IPS-15b (cell line): Measurements from ENCODE around the gene TNS3.

ENCODE experiments used
- H3K27me3 ChIP-seq: one replicate; pipeline ENCODE4 v1.6.1; 2013; ENCODE audit warnings: low read length; ENCODE audit not compliant: control insufficient read depth, insufficient read depth
- H3K36me3 ChIP-seq: one replicate; pipeline ENCODE4 v1.6.1; 2013; ENCODE audit warnings: low read length; ENCODE audit not compliant: control insufficient read depth, insufficient read depth
- H3K4me1 ChIP-seq: one replicate; pipeline ENCODE4 v1.6.1; 2013; ENCODE audit warnings: mild to moderate bottlenecking, low read length; ENCODE audit not compliant: control insufficient read depth, insufficient read depth
- H3K4me3 ChIP-seq: one replicate; pipeline ENCODE4 v1.5.1; 2013; ENCODE audit warnings: low read depth, low read length
- H3K9ac ChIP-seq: one replicate; pipeline ENCODE4 v1.6.1; 2013; ENCODE audit warnings: low read depth, mild to moderate bottlenecking, low read length
- H3K9me3 ChIP-seq: one replicate; pipeline ENCODE4 v1.6.1; 2013; ENCODE audit warnings: mild to moderate bottlenecking, low read length; ENCODE audit not compliant: control insufficient read depth, insufficient read depth

The TNS3 gene

DNA sequence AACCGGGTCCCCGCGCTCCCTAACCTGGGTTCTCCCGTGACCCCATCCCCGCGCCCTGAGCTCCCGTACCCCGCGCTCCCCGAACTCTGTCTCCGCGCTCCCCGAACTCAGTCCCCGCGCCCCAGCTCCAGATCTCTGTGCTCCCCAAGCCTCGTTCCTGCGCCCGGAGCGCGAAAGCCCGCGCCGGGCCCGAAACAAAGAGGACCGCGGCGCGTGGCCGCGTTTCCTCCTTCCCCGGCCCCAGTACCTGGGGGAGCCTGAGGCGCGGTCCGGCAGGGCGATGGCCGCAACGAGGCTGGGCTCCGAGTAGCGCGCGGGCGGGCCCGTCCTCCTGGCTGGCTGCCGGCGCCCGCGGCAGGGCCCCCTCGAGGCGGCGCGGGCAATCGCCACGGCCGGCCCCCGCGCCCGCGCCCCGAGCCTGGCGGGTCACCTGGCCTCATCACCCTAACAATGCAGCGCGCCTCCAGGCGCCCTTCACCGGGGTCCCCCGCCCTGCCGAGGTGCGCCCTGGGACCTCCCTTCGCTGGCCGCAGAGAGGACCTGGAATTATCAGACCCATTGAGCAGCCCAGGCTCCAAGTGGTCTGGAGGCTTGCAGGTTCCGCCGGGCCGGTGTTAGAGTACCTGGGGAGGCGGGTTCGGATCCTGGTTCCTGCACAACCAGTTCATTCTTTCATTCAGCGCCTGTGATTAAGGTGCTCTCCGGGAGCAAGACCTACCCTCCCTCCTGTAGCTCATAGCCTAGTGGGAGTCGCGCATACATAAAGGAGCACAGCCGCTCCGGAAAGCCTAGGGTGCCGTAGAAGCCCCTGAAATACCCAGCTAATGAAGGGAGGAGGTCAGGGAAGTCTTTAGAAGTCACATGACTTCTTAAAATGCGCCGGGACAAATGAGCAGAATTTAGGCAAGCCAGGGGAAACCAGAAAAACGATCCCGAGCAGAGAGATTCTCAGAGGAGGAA is at the start of gene TNS3:
Gene TNS3, minus strand, starts transcription at position 308 of the 960 bp plus-strand sequence. CDS start 142,475 bp downstream, outside the sequence.
- H3K9me3 ChIP-seq, result no peaks in the 10 kb centered on the region
- H3K36me3 ChIP-seq, result peaks cover 6% of the 10 kb centered on the region
- peak within 1 kb of the TSS; percentile 70 for H3K4me3 ChIP-seq
- H3K4me1 ChIP-seq, result peaks cover 9% of the 10 kb centered on the region
- peaks cover 15% of the 10 kb centered on the region for H3K27me3 ChIP-seq
- peak within 1 kb of the TSS; percentile 61 for H3K9ac ChIP-seq

DNA sequence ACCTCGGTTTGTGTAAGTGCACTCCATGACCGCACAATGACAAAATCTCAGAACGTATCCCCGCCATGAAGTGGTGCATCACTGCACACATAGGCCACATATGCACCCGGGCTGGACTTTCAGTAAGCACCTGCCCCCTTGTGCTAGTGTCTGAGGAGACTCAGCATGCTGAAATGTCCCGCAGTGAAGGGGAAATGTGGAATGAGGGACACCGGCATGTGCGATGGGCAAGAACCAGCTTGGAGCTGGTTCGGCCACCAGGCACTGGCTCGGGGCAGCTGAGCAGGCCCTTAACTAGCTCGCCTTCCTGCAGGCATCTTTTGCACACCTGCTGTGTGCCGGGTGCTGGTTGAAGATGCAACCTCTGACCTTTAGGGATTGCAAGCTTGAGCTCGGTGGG is 49.8 kb upstream of the TNS3 start:
- Histone ChIP-seq H3K27me3 (peaks cover 20% of the 10 kb centered on the region), H3K4me3 (no peak overlapping the region), H3K4me1 (peaks cover 9% of the 10 kb centered on the region), H3K36me3 (no peaks in the 10 kb centered on the region), H3K9ac (no peak overlapping the region), H3K9me3 (no peaks in the 10 kb centered on the region)

DNA sequence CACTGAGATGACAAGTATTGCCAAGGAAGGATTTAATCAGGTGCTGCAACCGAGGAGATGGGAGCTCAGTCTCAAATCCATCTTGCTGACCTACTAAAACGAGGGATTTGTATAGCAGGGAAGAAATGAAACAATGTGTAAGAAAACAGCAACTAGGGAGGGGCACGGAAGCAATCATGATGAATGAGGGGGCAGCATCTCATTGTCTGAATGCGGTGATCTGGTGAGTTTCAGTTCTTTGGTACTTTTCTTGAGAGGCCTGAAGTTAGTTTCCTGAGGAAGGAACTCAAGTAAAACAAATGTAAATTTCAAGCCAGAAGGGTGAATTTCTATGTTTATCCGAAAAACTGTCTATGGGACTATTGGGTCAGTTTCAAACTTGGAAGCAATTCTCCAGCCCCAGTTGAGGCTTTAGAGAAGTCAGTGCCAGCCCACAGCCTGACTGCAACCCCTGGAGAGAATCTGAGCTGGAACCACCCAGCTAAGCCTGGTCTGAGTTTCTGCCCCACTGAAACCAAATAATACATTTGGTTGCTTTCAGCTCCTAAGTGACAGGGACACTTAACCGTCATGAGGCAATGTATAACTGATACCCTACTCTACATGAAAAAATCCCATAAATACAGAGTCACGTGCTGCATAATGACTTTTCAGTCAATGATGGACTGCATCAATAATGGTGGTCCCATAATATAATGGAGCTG is 45.8 kb upstream of the TNS3 start:
- Histone ChIP-seq H3K4me1 (peaks cover 2% of the 10 kb centered on the region), H3K9ac (no peak overlapping the region), H3K36me3 (no peaks in the 10 kb centered on the region), H3K9me3 (no peaks in the 10 kb centered on the region), H3K27me3 (no peaks in the 10 kb centered on the region), H3K4me3 (no peak overlapping the region)

DNA sequence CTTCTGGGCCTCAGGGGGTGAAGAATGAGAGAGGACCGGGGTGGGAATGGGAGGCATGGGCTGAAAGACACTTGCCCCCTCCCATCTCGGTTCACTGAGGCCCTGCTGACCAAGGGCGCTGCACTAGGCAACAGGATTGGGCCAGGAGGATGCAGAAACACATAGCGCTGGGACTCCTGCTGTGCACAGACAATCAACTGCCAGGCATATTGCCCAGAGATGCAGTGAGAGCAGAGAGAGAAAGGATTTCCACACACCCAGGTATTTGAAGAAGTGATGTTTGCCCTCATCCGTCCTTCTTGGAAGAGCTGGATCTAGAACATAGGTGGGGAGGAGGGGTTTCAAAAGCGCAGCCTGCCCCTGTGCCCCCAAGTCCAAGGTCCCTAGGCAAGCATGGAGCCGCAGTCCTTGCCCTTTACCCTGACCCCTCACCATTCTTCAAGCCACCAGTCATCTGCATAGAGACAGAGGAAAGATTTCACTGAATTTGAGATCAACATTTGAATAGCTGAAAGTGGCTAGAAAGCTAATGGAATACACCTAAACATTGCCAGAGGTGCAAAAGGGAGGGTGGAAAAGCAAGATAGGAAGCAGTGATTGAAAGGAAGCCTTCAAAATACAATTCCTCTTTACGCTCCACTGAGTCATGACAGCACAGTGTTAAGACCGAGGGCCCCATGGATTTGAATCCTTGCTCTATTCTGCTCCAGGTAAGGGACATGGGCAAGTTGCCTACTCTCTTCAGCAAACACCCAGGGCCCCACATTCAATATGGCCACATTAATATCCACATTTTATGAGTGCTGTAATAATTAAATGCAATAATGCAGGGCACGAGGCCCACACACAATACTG is 44.2 kb upstream of the TNS3 start:
- H3K4me1 ChIP-seq, result peaks cover 2% of the 10 kb centered on the region
- H3K9me3 ChIP-seq, result no peaks in the 10 kb centered on the region
- no peak overlapping the region for H3K4me3 ChIP-seq
- no peaks in the 10 kb centered on the region for H3K27me3 ChIP-seq
- no peaks in the 10 kb centered on the region for H3K36me3 ChIP-seq
- no peak overlapping the region for H3K9ac ChIP-seq

DNA sequence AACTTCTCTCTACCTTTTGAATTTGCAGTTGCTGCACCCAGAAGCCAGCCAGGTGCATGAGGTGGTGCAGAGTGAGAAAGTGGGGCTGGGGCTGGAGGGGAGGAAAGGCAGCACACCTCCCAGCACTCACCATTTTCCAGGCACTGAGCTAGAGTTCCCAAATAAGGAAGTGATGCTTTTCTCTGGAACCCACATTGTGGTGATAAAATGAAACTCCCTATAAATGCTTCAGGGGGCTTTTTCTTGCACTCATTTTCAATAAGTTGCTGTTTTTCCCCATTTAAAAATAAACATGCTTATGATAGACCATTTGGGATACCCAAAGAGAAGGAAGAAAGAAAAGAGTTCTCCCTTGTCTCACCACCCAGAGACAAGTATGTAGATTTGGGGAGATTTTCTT is 42.8 kb upstream of the TNS3 start:
- peaks cover 2% of the 10 kb centered on the region for H3K4me1 ChIP-seq

DNA sequence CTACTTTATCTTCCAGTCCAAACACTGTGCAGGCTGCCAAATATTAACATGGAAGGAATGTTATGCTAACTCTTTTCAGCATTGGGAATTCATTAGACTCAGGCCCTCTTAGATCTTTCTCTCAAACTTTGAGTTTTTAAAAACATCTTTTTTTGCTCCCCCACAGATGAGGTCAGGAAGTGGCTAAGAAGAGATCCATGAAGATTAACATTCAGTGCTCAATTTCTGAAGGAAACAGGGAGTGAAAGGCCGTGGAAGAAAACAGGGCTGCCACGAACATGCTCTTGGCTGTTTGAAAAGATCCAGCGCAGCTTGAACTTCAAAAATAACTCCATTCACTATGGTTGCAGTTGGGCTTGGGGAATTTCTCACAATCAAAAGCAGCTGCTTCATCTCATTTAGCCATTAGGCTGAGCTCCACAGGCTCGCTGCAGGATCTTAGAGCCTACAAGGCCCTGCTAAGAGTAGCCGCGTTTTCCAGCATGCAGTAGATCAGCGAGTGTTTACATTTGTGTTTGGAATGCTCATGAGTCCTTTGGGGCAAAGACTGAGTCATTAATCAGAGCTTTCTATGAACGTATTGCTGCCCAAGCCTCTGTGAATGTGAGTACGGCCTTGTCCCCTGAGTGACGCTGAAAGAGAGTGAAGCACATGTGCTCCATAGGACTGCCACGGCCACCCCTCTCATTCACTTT is 41.2 kb upstream of the TNS3 start:
- Histone ChIP-seq H3K27me3 (no peaks in the 10 kb centered on the region), H3K4me3 (no peak overlapping the region), H3K4me1 (peaks cover 2% of the 10 kb centered on the region), H3K36me3 (no peaks in the 10 kb centered on the region), H3K9me3 (no peaks in the 10 kb centered on the region), H3K9ac (no peak overlapping the region)

More for the DNA sequence above, 42.8 kb upstream of the TNS3 start:
- H3K27me3 ChIP-seq, result no peaks in the 10 kb centered on the region
- no peaks in the 10 kb centered on the region for H3K9me3 ChIP-seq
- no peak overlapping the region for H3K4me3 ChIP-seq
- no peaks in the 10 kb centered on the region for H3K36me3 ChIP-seq
- H3K9ac ChIP-seq, result no peak overlapping the region

DNA sequence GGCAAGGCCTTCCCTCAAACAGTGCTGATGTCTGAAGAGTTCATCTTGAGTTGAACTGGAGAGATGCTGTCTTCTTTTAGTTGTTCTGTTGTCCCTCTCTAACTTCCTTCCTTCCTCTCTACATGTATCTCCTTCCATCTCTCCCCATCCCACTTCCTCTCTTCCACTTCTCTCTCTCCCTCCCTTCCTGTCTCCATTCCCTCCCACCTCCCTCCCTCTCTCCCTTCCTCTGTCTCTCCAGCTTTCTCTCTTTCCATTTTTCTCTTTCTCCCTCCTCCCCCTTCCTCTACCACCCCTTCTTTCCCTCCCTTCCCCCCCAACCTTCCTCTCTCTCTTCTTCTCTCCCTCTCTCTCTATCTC is 40.7 kb upstream of the TNS3 start:
- H3K9me3 ChIP-seq, result no peaks in the 10 kb centered on the region
- H3K27me3 ChIP-seq, result no peaks in the 10 kb centered on the region
- H3K4me1 ChIP-seq, result peaks cover 2% of the 10 kb centered on the region
- H3K9ac ChIP-seq, result no peak overlapping the region
- no peaks in the 10 kb centered on the region for H3K36me3 ChIP-seq
- H3K4me3 ChIP-seq, result no peak overlapping the region

DNA sequence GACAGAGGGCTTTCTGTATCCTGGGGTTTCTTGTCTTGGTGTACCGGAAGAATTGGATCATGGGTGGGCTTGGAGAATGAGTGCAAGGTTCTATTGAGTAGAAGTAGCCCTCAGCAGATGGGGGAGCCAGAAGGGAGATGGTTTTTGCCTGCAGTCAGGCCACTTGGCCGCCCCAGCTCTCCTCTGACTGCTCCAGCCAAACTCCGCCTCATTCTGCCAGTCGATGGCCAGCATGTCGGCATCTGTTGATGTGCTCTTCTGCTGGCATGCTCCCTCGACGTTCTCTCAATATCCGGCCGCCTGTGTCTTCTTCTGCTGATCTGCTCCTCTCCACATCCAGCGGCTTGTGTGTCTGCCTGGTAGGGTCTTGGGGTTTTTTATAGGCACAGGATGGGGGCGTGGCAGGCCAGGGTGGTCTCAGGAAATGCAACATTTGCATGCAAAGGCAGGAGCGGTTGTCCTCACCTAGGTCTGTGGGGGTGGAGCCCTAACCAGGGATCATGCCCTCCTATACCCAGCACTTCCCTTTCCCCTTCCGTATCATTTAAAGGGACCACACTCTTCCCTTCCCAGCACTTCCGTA is 40.2 kb upstream of the TNS3 start:
- Histone ChIP-seq H3K36me3 (no peaks in the 10 kb centered on the region), H3K4me1 (peaks cover 2% of the 10 kb centered on the region), H3K9ac (no peak overlapping the region), H3K4me3 (no peak overlapping the region), H3K27me3 (no peaks in the 10 kb centered on the region), H3K9me3 (no peaks in the 10 kb centered on the region)

DNA sequence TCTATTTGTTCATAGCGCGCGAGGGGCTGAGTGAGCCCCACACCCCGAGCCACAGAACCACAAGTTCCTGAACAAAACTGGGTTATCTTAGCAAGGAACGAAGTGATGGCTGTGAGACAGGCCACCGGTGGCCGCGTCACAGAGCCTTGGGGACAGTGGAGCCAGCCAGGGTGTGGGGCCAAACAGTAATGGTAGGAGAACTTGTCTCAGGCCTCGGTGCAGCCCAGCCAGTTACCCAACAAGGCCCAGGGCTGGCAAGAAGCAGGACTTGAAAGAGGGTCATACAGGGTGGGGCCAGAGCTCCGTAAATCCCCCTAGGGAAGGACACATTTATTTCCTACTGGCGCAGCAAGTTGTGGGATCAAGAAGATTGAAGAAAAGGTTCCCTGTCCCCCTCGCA is 39.4 kb upstream of the TNS3 start:
- H3K9me3 ChIP-seq, result no peaks in the 10 kb centered on the region
- H3K27me3 ChIP-seq, result no peaks in the 10 kb centered on the region
- peaks cover 2% of the 10 kb centered on the region for H3K4me1 ChIP-seq
- H3K36me3 ChIP-seq, result no peaks in the 10 kb centered on the region
- no peak overlapping the region for H3K9ac ChIP-seq
- no peak overlapping the region for H3K4me3 ChIP-seq

DNA sequence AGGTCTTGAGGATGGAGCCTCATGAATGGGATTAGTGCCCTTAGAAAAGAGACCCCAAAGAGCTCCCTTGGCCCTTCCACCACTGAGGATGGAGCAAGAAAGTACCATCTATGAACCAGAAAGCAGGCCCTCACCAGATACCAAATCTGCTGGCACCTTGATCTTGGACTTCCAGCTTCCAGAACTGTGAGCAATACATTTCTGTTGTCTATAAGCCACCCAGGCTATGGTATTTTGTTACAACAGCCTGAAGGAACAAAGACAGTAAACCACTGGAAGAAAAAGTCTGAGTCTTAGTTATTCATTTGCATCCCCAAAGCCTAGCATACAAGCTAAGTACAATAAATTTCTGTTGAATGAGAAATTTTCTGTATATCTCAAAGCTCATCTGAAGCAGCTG is 37.9 kb upstream of the TNS3 start:
- Histone ChIP-seq H3K9ac (no peak overlapping the region), H3K9me3 (no peaks in the 10 kb centered on the region), H3K4me3 (no peak overlapping the region), H3K4me1 (no peaks in the 10 kb centered on the region), H3K36me3 (no peaks in the 10 kb centered on the region), H3K27me3 (no peaks in the 10 kb centered on the region)

DNA sequence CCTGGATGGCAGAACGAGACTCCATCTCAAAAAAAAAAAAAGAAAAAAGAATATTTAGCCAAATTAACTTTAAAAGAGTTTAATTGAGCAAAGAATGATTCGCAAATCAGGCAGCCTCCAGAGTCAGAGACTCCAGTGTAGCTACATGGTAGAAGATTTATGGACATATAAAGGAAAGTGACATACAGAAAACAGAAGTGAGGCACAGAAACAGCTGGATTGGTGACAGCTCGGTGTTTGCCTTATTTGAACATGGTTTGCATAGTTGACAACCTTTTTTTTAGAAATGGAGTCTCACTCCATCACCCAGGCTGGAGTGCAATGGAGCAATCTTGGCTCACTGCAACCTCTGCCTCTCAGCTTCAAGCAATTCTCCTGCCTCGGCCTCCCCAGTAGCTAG is 35.2 kb upstream of the TNS3 start:
- no peaks in the 10 kb centered on the region for H3K4me1 ChIP-seq
- no peak overlapping the region for H3K4me3 ChIP-seq
- H3K36me3 ChIP-seq, result no peaks in the 10 kb centered on the region
- H3K27me3 ChIP-seq, result no peaks in the 10 kb centered on the region
- H3K9me3 ChIP-seq, result no peaks in the 10 kb centered on the region
- H3K9ac ChIP-seq, result no peak overlapping the region
